OCI-LY3 (cell line): Measurements from ENCODE around the gene CLSTN2.

Experiments used
- H2AFZ ChIP-seq: fragments of 200-600, 300-600 bp; shearing (Covaris generic); 2 replicates; pipeline ENCODE4 v1.6.0; 2014; ENCODE audit warnings: antibody characterized with exemption, low read depth, low read length
- H3K27ac ChIP-seq: fragments of 200-600, 300-600 bp; sonication (generic); 2 replicates; pipeline ENCODE4 v1.5.1; 2014; ENCODE audit warnings: mild to moderate bottlenecking, low read length, moderate library complexity, mixed read lengths
- H3K27me3 ChIP-seq: fragments of 200-600, 300-600 bp; sonication (generic); 2 replicates; pipeline ENCODE4 v1.6.1; 2014; ENCODE audit warnings: low read depth, low read length, mixed read lengths
- H3K36me3 ChIP-seq: fragments of 200-600, 300-600 bp; sonication (generic); replicated peaks from 2 replicates; pipeline ENCODE3; 2014; ENCODE audit warnings: low read depth, low read length, mixed read lengths
- H3K4me1 ChIP-seq: fragments of 300-600, 200-600 bp; sonication (generic); 2 replicates; pipeline ENCODE4 v1.6.1; 2014; ENCODE audit warnings: low read length, mixed read lengths
- H3K4me2 ChIP-seq: fragments of 200-600, 300-600 bp; sonication (generic); 2 replicates; pipeline ENCODE4 v1.6.1; 2014; ENCODE audit warnings: low read length, mixed read lengths
- H3K4me3 ChIP-seq: fragments of 300-600, 200-600 bp; sonication (generic); 2 replicates; pipeline ENCODE4 v1.5.1; 2014; ENCODE audit warnings: antibody characterized with exemption, mild to moderate bottlenecking, low read length, moderate library complexity
- H3K79me2 ChIP-seq: fragments of 300-600, 200-600 bp; shearing (Covaris generic); 2 replicates; pipeline ENCODE4 v1.6.1; 2014; ENCODE audit warnings: mild to moderate bottlenecking, low read length, mixed read lengths
- H3K9ac ChIP-seq: fragments of 300-600, 200-600 bp; shearing (Covaris generic); 2 replicates; pipeline ENCODE4 v1.6.0; 2014; ENCODE audit warnings: mild to moderate bottlenecking, low read length, moderate library complexity
- H3K9me3 ChIP-seq: fragments of 200-600, 300-600 bp; shearing (Covaris generic); 2 replicates; pipeline ENCODE4 v1.6.1; 2014; ENCODE audit warnings: low read length, mixed read lengths; ENCODE audit not compliant: insufficient read depth
- H4K20me1 ChIP-seq: fragments of 200-600, 300-600 bp; sonication (generic); 2 replicates; pipeline ENCODE4 v1.6.1; 2016; ENCODE audit warnings: low read length, mixed read lengths; ENCODE audit not compliant: insufficient read depth
- CTCF ChIP-seq: fragments of 200-600, 300-600 bp; sonication (generic); IDR thresholded peaks from 2 replicates; pipeline ENCODE4 v1.5.1; 2014; ENCODE audit warnings: antibody characterized with exemption, low read length, low read depth
- EZH2phosphoT487 ChIP-seq: fragments of 200-600 bp; shearing (Covaris generic); IDR thresholded peaks from 2 replicates; pipeline ENCODE4 v1.6.1; 2018; ENCODE audit warnings: antibody characterized with exemption, mixed run types, low read depth

CLSTN2 gene

GRCh38 chr3:140094487-140094886, 159.5 kb downstream of the CLSTN2 start:
- TF ChIP-seq EZH2phosphoT487 (no peak), CTCF (no peak)
- Histone ChIP-seq H3K4me3 (no peak overlapping the region), H3K79me2 (no peaks in the 10 kb centered on the region), H2AFZ (no peak overlapping the region), H3K9ac (no peak overlapping the region), H4K20me1 (no peaks in the 10 kb centered on the region), H3K4me2 (no peak overlapping the region), H3K9me3 (no peaks in the 10 kb centered on the region), H3K36me3 (no peaks in the 10 kb centered on the region), H3K27me3 (peaks cover 17% of the 10 kb centered on the region; the same call in 1 of the 2 replicates), H3K4me1 (peaks cover 6% of the 10 kb centered on the region; the same call in 1 of the 2 replicates), H3K27ac (no peak overlapping the region)

GRCh38 chr3:140096037-140096436, 161.1 kb downstream of the CLSTN2 start:
- Histone ChIP-seq H3K9ac (no peak overlapping the region), H3K27me3 (peaks cover 17% of the 10 kb centered on the region; the same call in 1 of the 2 replicates), H4K20me1 (no peaks in the 10 kb centered on the region), H3K9me3 (no peaks in the 10 kb centered on the region), H2AFZ (no peak overlapping the region), H3K4me1 (peaks cover 6% of the 10 kb centered on the region; the same call in 1 of the 2 replicates), H3K27ac (no peak overlapping the region), H3K4me3 (no peak overlapping the region), H3K79me2 (no peaks in the 10 kb centered on the region), H3K36me3 (no peaks in the 10 kb centered on the region), H3K4me2 (no peak overlapping the region)
- TF ChIP-seq EZH2phosphoT487 (no peak), CTCF (no peak)

DNA sequence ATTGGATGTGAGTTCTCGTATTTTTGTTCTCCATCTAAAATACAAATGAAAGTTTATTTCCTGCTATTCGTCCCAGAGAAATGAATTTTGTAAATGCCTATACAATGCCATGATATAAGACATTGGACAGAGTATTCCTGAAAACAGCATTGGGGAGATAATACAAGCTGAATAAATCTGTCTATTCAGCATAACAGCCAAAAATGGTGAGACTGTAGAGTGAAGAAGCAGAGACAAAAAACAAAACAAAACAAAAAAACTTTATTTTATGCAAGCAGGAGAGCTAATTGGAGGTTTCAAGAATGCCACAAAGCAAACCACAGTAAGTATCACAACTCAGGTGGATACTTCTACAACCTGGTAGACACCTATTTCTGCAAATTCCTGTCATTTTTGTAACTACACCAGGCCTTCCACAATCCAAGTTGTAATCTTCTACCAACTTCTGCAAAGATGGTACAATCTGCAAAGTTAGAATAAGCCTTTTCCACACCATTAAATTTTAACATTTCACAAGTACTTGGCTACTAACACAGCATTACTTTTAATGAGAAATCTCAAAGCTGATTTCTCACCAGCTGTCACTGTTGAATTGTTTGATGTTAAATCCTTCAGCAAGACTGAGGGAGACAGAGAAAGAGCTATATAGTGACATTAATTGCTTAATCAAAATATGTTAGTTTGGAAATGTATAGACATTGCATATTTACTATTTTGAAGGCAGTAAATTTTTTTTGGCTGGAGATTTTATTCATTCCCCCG, 163.1 kb downstream of the CLSTN2 start:
- no peaks in the 10 kb centered on the region for H3K36me3 ChIP-seq
- TF ChIP-seq EZH2phosphoT487 (no peak), CTCF (no peak)
- H3K9me3 ChIP-seq = no peaks in the 10 kb centered on the region
- peaks cover 6% of the 10 kb centered on the region; the same call in 1 of the 2 replicates for H3K4me1 ChIP-seq
- no peaks in the 10 kb centered on the region for H4K20me1 ChIP-seq
- H3K4me2 ChIP-seq = no peak overlapping the region
- H3K27ac ChIP-seq = no peak overlapping the region
- H3K27me3 ChIP-seq = peaks cover 17% of the 10 kb centered on the region; the same call in 1 of the 2 replicates
- H3K4me3 ChIP-seq = no peak overlapping the region
- no peaks in the 10 kb centered on the region for H3K79me2 ChIP-seq
- no peak overlapping the region for H3K9ac ChIP-seq
- H2AFZ ChIP-seq = no peak overlapping the region

DNA sequence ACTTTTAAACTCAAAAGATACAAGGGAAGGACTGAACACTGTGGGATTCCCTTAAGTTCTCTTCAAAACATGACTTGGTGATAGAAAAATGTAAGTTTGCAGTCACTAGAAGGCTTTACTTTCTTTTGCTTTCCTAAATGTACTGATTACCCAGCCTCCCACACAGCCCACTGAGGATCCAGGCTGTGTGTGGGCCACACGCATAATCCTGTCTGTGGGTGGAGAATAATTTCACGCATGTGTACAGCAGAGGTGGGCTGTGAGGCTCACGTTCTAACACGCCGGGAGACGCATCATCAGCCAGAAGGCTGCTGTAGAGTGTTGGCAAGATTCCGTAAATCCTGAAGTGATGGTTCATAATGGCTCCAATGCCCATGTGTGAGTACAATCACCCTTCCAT, 165.5 kb downstream of the CLSTN2 start:
- no peaks in the 10 kb centered on the region for H4K20me1 ChIP-seq
- H3K4me3 ChIP-seq = no peak overlapping the region
- H2AFZ ChIP-seq = no peak overlapping the region
- peaks cover 11% of the 10 kb centered on the region; the same call in 1 of the 2 replicates for H3K27me3 ChIP-seq
- no peak overlapping the region for H3K4me2 ChIP-seq
- no peak for TF ChIP-seq CTCF
- TF ChIP-seq EZH2phosphoT487 = no peak
- no peaks in the 10 kb centered on the region for H3K4me1 ChIP-seq
- H3K36me3 ChIP-seq = no peaks in the 10 kb centered on the region
- H3K9me3 ChIP-seq = no peaks in the 10 kb centered on the region
- H3K9ac ChIP-seq = no peak overlapping the region
- no peaks in the 10 kb centered on the region for H3K79me2 ChIP-seq
- no peak overlapping the region for H3K27ac ChIP-seq
